ENCODE measurements around the gene TAF6.

The TAF6 gene

DNA sequence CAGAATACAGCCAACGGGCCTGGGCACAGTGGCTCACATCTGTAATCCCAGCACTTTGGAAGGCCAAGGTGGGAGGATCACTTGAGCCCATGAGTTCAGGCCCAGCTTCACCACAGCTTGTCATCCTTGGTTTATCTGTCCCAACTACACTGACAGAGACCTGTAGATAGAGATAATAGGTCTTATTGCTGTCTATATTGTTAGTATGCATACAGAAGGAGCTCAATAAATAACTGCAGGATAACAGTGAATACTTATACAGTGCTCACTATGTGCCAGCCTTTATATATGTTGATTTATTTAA lies 1.5 kb upstream of the TAF6 start:
- no peak for DNase-seq

DNA sequence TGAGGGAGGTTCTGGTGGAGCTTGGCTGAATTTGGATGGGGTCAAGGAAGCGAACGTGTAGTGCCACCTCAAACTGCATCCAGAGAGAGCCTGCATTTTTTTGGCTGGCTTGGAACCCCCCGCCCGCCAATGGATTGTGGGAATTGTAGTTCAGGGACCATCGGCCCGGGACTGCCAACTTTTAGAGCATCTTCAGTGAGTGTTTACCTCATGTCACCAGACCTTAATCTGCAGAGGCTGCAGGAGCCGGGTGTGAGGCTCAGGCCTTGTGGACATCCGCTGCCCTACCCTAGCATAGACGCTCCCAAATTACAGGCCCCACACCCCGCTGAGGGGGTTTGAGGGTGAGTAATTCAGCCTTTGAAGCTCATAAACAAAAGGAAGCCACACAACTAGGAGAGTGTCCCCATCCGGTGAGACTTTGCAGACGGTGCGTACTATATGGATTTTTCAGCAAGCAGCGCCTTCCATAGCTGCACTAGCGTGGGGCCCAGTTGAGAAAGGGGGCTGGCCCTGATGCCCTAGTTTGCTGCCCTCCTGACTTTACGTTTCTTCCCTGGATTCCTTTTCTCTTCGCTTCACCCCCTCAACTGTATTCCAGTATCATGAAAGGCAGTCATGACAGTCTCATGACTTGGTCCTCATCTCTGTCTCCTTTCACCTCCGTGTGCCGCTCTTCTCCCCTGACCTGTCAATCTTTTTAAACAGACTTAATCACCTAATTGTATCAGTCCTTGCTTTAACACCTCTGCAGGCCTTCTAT lies 993 bp upstream of the TAF6 start:
- DNase-seq = peak; percentile 23

DNA sequence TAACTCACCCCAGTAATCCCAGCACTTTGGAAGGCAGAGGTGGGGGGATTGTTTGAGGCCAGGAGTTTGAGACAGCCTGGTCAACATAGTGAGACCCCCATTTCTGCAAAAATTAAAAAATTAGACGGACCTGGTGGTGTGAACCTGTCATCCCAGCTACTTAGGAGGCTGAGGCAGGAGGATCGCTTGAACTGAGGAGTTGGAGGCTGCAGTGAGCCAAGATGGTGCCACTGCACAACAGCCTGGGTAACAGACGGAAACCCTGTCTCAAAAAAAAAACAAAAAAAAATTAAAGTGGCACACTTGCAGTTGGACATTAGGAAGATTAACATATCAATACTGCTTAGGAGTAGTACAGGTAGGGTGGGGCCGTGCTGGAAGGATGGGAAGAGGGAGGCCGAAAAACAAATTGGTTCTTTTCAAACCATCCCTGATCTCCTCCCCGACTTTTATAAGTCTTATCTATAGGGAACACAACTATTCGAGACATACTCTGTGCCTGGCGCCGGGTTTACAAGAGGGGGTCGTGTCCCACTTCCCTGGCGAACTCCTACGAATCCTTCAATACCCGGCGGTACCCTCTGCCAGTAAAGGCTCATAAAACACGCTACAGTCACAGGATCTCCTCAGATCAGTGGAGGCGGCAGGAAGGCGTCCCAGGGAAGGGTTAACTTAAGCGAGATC lies 628 bp downstream of the TAF6 start:
- no peak for DNase-seq

DNA sequence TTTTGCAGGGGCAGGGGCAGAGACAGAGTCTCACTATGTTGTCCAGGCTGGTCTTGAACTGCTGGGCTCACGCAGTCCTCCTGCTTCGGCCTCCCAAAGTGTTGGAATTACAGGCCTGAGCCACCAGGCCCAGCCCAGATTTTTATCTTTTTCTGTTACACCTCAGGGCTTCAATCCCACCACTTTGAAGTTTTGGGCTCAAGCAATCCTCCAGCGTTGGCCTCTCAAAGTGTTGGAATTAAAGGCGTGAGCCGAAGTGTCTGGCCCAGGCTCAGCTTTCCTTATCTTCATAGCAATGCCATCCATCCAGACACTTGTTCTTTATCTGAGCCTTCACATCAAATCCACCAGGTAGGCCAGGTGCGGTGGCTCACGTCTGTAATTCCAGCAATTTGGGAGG lies 4.1 kb downstream of the TAF6 start:
- DNase-seq = no peak

DNA sequence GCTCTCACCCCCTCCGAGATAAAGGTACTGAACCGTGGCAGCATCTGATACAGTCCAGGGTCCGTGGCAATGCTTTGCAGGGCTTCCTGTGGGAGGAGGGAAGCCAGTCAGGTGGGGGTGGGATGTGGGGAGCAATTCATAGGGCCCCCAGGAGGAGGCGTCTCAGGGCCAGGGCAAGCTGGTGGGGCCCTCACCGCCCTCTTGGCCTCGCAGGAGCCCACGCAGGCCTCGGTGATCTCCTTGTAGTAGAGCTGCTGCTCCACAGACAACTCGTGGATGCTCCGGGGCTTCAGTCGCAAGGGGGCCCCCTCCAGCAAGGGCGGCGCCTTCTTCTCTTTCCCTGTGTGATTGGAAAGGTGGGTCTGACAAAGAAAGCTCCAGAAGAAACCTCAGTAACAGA lies 7.2 kb downstream of the TAF6 start:
- no peak for DNase-seq

DNA sequence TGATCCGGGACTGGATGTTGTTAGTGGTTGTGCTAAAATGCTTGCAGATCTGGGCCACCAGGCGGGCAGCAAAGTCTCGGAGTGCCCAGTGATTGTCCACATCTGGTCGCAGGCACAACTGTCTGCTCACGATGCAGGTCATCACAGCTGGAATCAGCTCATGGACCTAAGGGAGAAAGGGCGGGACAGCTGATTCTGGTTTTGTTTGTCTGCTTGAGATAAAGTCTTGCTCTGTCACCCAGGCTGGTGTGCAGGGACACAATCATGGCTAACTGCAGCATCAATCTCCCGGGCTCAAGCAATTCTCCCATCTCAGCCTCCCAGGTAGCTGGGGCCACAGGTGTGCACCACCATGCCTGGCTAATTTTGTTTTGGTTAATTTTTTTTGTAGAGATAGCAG lies 8.0 kb downstream of the TAF6 start:
- no peak for DNase-seq

DNA sequence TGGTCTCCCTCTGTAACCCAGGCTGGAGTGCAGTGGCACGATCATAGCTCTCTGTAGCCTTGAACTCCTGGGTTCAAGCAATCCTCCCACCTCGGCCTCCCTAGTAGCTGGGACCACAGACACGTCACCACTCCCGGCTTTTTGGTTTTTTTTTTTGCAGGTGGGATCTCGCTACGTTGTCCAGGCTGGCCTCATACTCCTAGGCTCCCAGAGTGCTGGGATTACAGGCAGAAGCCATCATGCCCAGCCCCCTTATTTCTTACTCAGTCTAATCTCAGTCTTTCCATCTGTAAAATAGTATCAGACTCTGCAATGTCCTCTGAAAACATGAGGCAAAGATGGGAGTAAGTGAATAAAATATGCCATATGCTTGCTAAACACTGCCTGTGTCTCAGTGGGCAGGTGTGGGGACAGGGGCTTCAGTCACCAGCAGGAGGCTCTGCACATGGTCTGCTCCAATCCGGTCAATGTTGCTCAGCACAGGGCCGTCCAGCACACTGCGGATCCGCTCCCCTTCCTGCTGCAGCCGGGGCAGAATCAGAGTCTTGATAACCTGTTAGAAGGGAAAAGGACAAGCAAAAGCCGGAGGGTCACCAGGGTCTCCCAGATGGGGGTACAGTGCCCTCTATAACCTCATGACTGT lies 9.5 kb downstream of the TAF6 start:
- DNase-seq = no peak

DNA sequence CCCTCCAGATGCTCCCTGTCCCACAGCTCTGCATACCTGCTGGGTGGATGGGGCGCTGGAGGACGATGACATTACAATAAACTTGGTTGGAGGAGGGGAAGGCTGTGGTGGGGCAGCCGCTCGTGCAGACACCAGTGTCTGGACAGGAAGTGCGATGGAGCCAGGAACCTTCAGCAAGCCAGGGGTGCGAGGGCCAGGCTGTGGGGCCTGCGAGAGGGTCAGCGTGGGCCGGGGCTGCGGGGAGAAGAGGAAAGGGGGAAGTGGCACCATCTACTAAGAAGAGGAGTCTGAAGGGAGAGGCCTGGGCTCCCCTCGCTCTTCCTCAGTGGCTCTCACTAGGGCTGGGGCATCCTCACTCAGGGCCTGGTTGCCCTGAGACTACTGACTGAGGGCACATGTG lies 11.3 kb downstream of the TAF6 start:
- no peak for DNase-seq

DNA sequence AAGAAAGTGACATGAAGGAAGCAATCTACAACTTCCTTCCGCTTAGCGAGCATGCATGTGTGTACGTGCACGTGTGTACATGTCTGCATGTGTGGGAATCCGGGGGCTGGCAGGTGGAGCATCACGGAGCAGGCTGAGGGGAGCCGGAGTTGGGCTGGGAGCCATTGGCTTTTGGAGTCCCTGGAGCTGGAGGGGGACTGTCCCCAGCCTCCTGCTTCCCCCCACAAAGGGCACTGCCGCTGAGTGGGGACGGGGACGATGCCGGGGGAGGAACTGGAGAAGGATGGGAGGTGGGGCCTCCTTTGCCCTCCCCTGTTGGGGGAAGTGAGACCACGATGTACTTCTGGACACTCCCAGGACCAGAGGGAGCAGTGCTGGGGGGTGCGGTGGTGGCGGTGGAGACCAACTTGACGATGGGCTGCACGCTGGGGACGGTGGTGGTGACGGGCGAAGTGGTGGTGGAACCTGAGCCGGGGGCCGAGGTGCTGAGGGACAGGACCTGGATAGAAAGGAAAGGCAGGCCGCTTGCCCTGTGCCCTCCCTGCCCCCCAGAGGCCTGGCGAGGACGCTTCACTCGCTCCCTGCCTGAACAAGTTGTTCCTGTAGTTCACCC lies 11.9 kb downstream of the TAF6 start:
- no peak for DNase-seq

DNA sequence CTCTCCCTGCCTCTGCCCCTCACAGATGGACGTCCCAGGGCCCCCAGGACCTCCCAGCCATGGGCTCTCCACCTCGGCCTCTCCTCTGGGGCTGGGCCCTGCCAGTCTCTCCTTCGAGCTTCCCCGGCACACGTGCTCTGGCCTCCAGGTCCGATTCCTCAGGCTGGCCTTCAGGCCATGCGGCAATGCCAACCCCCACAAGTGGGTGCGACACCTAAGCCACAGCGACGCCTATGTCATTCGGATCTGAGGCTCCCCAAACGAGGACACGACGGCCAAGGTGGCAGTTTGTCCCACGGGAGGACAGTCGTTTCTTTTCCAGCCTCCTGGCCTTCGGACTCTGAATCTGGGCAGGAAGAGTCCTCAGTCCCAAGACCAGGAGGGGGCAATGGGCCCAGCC lies 12.5 kb downstream of the TAF6 start:
- DNase-seq = no peak

DNA sequence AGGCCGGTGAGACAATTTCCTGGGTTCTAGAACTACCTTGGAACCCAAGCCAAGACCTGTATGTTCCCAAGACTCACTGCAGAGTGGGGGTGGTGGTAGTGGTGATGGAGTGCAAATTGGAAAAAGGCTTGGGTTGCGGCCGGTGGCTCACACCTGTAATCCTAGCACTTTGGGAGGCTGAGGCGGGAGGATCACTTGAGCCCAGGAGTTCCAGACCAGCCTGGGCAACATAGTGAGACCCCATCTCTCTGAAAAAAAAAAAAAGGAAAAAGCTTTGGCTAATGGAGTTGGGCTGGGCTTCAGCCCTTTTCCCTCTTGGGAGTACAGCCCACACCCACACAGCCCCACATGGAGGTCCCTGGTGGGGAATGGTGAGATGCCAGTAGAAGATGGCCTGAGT lies 13.6 kb downstream of the TAF6 start:
- DNase-seq = no peak

DNA sequence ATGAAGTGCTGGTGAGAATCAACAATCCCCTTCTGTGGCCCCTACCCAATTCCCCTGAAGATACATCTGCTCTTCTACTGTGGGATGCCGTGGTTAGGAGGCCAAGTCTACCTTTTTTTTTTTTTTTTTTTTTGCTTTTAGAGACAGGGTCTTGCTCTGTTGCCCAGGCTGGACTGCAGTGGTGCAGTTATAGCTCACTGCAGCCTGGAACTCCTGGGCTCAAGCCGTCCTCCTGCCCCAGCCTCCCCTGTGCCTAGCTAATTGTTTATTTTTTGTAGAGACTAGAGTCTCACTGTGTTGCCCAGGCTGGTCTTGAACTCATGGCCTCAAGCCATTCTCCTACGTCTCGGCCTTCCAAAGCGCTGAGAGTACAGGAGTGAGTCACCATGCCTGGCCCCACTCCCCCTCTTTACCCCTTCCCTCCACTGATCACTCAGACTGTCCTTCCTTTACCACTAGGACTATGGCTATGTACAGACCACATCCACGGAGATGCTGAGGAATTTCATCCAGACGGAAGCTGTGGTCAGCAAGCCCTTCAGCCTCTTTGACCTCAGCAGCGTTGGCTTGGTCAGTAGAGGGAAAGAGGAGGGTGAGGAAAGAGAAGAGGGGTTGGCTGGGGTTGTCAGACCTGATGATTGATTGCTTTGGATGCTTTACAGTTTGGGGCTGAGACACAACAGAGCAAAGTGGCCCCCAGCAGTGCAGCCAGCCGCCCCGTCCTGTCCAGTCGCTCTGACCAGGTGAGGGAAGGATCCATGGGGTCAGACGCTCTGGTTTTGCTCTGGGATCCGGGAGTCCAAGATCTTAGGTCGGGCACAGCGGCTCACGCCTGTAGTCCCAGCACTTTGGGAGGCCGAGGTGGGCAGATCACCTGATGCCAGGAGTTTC lies 16.0 kb downstream of the TAF6 start:
- DNase-seq = no peak

DNA sequence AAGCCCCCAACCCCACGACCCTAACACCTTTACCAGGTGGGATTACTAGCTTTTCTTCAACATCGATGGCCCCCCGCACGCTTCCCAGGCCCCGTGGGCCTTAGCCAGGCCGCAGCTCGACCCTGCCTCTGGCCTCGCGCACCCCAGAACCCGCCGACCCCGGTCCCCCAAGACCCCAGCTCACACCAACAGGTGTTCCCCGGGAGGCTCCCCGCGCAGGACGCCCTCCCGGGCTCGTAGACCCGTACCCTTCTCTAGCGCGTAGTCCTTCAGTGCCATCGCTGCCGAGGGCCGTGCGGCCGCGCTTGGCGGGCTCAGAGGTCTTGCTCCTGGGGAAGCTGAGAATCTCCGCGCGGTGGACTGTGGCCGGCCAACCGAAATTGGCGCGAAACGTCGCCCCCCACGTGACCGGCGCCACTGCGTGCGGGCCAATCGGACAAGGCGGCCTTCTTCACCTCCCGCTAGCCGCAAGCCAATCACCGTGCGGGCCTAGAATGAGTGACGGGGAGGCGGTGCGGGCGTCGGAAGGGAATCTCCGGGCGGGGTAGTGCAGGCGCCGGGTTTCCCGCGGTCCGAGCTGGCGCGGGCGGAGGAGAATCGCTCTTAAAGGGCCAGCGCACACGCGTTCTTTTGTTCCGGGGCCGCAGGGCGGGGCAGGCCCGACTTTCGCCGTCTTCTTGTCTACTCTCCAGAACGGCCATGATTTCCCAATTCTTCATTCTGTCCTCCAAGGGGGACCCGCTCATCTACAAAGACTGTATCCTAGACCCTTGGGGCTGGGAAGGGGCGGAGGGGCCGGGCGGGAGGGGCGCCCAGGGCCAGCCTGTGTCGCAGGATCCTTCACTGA lies 17.9 kb downstream of the TAF6 start, which contains the start of the genes AP4M1 and MCM7:
Gene AP4M1 (plus strand): TSS at position 628 of the 847 bp plus-strand sequence. CDS start 72 bp downstream, at position 700.
Gene MCM7 (minus strand): TSS at position 382 of the 847 bp plus-strand sequence. CDS start 103 bp downstream, at position 279.
- peak; percentile 97 for DNase-seq

DNA sequence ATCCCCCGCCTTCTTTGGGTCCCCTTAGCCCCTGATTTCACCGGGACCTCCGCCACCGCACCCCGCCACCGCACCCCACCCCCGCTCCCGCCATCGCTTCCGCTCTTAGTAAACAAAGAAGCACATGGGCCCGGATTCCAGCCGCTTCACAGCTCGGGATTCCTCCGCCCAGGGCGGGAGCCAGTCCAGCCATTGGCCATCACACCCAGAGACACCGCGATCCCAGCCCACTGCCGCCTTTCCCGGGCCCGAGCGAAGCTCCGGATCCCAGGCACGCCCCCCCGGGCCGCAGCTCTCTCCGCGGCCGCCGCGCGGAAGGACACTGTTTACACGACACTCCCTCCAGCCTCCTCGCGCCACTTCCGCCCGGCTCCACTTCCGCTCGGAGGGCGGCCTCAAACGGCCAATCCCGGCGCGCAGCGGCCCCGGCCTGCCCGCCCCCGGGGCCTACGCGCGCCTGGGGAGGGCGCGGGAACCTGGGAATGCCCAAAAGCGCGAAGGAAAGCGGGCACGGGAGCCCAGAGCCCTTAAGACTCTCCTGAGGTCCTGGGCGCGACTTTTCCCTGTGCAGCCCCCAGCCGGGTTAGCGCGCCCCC lies 18.6 kb downstream of the TAF6 start:
- DNase-seq = peak; percentile 86

DNA sequence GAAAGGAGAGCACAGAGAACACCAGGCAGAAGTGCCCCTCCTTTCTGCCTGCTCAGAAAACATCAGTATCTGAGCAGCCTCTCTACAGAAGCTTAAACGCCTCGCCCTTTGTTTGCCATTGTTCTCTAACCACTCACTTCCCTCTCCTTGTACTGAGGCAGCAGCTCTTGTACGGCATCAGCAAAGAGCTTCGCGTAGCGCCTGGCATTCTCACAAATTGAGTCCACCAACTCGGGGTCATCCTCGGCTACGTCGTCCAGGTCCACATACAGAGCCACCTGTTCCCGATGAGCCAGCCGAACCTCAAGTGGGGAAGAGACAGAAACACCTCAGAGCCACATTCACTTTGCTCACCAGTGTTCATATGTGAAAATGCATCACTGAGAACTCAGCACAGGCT lies 19.7 kb downstream of the TAF6 start:
- no peak for DNase-seq

DNA sequence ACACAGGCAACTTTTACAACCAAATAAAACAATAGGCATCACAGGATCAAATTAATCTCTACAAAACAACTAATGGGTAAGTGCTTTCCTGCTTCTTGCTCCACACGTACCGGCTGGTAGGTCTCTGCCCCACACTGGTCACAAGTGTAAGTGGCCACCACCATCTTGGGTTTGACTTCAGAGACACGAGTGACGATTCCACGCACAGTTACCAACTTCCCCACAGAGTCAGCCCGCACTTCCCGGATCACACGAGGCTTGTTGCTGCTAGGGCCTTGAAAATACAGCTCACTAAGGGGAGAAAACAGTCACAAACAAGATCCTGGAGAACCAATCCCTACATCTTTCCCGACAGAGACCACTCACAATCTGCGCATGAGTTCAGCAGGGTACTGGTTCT lies 20.2 kb downstream of the TAF6 start:
- DNase-seq = no peak

DNA sequence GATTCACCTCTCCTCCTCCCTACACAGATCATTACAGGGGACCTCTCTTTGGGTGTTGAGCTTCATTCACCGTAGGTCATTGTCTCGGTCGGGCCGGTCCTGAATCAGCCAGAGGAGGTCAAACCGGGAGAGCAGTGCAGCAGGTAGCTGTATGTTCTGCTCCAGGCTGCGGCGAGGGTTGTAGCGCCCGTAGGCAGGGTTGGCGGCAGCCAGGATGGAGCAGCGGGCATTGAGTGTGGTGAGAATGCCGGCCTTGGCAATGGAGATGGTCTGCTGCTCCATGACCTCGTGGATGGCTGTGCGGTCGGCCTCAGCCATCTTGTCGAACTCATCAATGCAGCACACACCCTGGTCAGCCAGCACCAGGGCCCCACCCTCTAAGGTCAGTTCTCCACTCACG lies 23.5 kb downstream of the TAF6 start:
- DNase-seq = no peak

DNA sequence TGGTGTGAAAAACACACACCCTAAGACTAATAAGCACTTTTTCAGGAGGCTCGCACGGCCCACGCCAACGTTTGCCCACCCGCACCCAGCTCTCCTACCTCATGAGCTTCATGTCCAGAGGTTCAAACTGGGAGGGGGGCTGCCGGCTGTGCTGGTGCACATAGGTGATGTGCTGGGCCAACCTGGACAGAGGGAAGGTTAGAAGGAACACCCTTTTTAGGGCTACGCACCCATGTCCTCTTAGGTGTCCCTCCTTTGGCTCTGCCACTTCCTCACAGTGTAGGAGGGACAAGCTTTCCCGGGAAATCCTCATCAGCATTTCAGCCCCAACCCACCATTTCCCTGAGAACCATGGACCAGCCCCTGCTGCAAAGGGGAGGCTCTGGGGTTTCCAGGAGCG lies 23.9 kb downstream of the TAF6 start:
- no peak for DNase-seq

DNA sequence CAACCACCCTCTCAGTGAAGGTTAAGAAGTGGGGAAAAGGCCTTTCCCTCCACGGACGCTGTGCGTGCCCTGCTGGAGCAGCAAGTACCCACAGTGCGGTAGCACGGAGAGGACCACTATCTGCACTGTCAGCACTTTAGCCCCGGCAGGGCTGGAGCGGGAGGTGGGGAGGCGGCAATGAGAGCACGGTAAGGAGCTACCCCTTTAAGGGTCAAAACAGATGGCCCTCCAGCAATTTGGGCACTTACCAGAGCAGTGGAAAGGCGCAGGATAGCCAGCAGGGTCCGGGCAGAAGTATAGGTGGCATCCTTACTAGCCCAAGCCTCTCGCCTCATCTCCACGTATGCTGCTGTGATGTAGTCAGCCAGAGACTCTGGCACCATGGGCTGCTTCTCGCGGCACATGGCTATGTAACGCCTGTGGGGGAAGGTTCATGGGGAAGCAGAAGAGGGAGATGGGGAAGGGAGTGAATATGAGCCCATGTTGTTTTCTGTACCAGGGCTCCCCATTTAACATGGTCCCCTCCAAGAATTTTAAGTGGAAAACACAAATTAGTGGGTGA lies 25.2 kb downstream of the TAF6 start:
- no peak for DNase-seq

DNA sequence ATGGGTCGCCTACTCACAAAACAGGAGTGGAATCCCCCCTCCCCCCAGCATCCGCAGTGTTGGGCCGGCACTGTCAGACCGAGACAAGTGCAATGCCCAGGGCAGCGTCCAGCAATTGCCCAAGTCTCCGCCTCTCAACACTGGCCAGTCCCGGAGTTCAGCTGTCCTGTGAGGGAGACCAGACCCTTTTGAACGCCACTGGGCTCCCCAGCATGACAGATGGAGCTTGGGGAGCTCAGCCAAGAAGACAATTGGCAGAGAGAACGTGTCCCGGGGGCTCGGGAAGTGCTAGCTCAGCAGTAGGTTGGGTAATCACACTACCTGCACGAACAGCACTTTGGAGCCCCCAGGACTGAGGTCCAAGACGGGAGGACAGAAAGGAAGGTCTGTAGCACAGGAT lies 25.7 kb downstream of the TAF6 start:
- no peak for DNase-seq

DNA sequence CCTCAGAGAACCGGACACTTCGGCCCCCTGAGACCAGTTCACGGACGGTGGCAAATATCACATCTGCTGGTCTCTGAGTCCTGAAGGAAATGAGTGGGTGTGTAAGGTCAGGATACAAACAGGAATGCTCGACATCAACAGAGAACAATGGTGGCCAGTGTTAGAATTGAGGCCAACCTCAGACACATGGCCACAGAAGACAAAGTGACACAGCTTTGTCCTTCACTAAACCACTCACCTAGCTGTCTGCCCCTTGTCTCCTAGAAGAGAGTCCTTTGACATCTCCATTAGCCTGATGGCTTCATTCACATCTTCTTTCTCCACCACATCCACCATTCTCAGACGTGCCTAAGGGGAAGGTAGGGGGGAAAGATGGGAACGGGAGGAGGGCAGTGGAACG lies 26.1 kb downstream of the TAF6 start:
- no peak for DNase-seq

All from NCI-H748 treated with DMSO at 0.1 percent for 48 hours (cell line).